Measurements from ENCODE around the gene SLC18A2. TPM values are rescaled to one million over a fixed set of nuclear protein-coding genes. Genes with fewer than 3 reads are reported as not detected.
"Not testable (repeated sequence)": the region's sequence is repeated elsewhere in the genome, so short reads cannot be mapped to it uniquely, and the experiment has no call there.

SLC18A2 gene
- total and polyA plus RNA-seq, 9 donors: 2.4 to 12.0 (median 6.3) TPM

DNA sequence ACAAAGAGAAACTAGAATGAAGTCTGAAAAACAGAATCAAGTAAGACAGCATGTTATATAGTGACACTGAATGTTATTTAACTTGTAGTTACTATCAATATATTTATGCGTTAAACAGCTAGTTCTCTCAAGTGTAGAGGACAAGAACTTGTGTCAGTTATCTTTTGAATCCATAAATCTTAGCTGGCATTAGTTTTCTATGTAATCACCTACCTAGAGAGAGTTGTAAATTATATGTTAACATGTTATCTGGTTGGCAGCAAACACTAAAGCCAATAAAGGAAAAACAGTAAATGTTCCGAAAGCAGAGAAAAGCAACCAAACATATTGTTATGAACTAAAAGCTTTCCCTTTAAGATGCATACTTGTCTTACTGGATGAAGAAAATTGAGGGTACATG lies 36.8 kb downstream of the SLC18A2 start:
- WGBS, 3 donors: 76 to 87% (median 76%) methylated on average over 2 of the region's 2 CpGs
- no peak for DNase-seq
- Histone ChIP-seq H3K27ac (no peak overlapping the region), H3K27me3 (no peaks in the 10 kb centered on the region), H3K4me1 (ENCODE audit: insufficient read depth) (no peaks in the 10 kb centered on the region), H3K4me3 (no peak overlapping the region), H3K9me3 (no peaks in the 10 kb centered on the region), H3K36me3 (no peaks in the 10 kb centered on the region)
- intact Hi-C loops (cut with DNase I): no loop called here
- TF ChIP-seq EP300 (IDR thresholded peaks at IDR 0.05): no peak
- TF ChIP-seq, protein P1, sequence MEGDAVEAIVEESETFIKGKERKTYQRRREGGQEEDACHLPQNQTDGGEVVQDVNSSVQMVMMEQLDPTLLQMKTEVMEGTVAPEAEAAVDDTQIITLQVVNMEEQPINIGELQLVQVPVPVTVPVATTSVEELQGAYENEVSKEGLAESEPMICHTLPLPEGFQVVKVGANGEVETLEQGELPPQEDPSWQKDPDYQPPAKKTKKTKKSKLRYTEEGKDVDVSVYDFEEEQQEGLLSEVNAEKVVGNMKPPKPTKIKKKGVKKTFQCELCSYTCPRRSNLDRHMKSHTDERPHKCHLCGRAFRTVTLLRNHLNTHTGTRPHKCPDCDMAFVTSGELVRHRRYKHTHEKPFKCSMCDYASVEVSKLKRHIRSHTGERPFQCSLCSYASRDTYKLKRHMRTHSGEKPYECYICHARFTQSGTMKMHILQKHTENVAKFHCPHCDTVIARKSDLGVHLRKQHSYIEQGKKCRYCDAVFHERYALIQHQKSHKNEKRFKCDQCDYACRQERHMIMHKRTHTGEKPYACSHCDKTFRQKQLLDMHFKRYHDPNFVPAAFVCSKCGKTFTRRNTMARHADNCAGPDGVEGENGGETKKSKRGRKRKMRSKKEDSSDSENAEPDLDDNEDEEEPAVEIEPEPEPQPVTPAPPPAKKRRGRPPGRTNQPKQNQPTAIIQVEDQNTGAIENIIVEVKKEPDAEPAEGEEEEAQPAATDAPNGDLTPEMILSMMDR (IDR thresholded peaks at IDR 0.05): no peak
- TF ChIP-seq POLR2A (IDR thresholded peaks at IDR 0.05): no peak

DNA sequence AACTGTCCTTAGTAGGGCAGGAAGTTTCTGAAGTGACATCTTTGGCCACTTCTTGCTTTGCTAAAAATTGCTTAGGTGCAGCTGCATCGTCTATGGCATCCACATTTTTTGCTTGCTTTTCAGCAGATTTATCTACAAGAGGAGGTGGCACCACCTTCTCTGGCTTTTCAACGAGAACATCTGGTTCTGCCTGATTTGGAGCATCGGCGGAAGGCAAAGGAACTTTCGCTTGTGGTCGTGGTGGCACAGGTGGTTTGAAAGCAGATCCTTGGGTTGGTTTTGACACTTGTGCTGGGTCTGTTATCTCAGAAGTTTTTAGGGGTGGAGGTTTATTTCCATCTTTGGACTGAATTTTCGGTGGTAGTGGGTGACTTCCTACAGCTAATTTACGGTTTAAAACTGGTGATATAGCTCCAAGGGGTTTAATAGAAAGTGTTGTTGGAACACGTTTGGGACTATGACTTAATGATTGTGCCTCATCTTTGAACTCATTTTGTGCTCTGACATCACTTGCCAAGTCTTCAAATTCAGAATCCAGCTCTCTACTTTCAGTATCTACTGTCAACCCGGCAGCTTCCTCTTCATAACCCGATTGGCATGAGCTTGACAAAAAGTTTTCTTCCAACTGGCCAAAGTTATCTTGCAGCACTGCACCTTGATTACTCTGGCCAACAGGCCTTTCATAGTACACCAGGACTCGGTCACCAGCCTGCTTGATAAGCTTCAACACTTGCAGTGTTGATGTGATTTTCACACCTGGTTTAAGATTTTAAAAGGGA lies 44.0 kb downstream of the SLC18A2 start:
- Histone ChIP-seq H3K27me3 (no peaks in the 10 kb centered on the region), H3K9me3 (no peaks in the 10 kb centered on the region), H3K4me3 (no peak overlapping the region), H3K36me3 (no peaks in the 10 kb centered on the region), H3K4me1 (ENCODE audit: insufficient read depth) (peaks cover 3% of the 10 kb centered on the region), H3K27ac (no peak overlapping the region)
- TF ChIP-seq POLR2A (IDR thresholded peaks at IDR 0.05) (no peak), EP300 (IDR thresholded peaks at IDR 0.05) (no peak)
- TF ChIP-seq, protein P1 (IDR thresholded peaks at IDR 0.05): no peak
- no peak for DNase-seq
- WGBS, 3 donors: 94 to 96% (median 96%) methylated on average over 12 of the region's 12 CpGs
- intact Hi-C loops (cut with DNase I): no loop called here

DNA sequence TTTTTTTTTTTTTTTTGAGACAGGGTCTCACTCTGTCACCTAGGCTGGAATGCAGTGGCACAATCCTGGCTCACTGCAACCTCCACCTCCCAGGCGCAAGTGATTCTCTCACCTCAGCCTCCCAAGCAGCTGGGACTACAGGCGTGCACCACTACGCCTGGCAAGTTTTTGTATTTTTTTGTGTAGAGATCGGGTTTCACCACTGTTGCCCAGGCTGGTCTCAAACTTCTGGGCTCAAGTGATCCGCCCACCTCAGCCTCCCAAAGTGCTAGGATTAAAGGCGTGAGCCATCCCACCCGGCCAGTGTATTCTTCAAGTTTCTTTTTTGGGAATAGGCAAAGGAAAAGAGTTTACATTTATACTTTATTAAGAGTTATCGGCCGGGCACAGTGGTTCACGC lies 50.0 kb downstream of the SLC18A2 start:
- H3K36me3 ChIP-seq; H3K27me3 ChIP-seq; H3K4me1 ChIP-seq (ENCODE audit: insufficient read depth); H3K4me3 ChIP-seq; DNase-seq; intact Hi-C loops (cut with DNase I); H3K27ac ChIP-seq; H3K9me3 ChIP-seq: not testable (repeated sequence)
- WGBS, 3 donors: 90 to 97% (median 92%) methylated on average over 10 of the region's 10 CpGs

DNA sequence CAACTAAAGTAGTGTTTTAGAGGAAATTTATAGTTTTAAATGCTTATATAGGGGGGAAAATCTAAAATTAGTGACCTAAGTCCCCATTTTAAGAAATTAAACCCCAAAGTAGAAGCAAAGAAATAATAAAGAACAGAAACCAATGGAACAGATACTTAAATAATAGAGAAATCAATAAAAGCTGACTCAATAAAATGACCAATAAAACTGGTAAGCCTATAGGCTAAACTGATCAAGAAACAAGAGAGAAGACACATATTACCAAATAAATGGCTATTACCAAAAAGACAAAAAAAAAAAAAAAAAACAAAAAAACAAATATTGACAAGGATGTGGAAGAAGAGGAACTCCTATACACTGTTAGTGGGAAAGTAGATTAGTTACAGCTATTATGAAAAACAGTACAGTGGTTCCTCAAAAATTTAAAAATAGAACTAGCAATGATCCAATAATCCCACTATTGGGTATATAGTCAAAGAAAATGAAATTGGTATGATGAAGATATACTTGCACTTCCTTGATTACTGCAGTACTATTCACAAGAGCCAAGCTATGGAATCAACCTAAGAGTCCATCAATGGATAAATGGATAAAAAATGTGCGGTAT lies 53.2 kb downstream of the SLC18A2 start:
- Histone ChIP-seq H3K9me3 (no peaks in the 10 kb centered on the region), H3K36me3 (no peaks in the 10 kb centered on the region), H3K27me3 (no peaks in the 10 kb centered on the region), H3K4me3 (no peak overlapping the region), H3K27ac (no peak overlapping the region), H3K4me1 (ENCODE audit: insufficient read depth) (peaks cover 3% of the 10 kb centered on the region)
- 97 to 100% (median 97%) methylated on average over 1 of the region's 1 CpG for WGBS, 3 donors
- intact Hi-C loops (cut with DNase I): no loop called here
- no peak for TF ChIP-seq EP300 (IDR thresholded peaks at IDR 0.05)
- no peak for TF ChIP-seq POLR2A (IDR thresholded peaks at IDR 0.05)
- TF ChIP-seq, protein P1 (IDR thresholded peaks at IDR 0.05): no peak
- no peak for DNase-seq

DNA sequence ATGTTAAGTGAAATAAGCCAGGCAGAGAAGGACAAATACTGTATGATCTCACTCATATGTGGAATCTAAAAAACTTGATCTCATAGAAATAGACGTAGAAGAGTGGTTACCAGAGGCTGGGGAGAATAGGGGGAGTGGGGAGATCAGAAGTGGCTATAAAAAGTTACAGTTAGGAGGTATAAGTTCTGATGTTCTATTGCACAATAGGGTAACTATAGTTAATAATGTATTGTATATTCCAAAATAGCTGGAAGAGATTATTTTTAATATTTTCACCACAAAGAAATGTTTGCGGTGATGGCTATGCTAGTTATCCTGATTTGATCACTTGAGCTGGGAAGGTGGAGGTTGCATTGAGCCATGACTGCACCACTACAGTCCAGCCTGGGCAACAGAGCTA lies 53.8 kb downstream of the SLC18A2 start:
- 94 to 99% (median 97%) methylated on average over 2 of the region's 2 CpGs for WGBS, 3 donors
- intact Hi-C loops (cut with DNase I): loop anchor here in 1 of 4 donors (5.0 kb wide), 1 partner anchor 1928 kb away; no protein-coding TSS in a partner anchor

More for the DNA sequence above, 53.8 kb downstream of the SLC18A2 start:
- Histone ChIP-seq H3K9me3 (no peaks in the 10 kb centered on the region), H3K4me1 (ENCODE audit: insufficient read depth) (peaks cover 3% of the 10 kb centered on the region), H3K36me3 (no peaks in the 10 kb centered on the region), H3K27me3 (no peaks in the 10 kb centered on the region), H3K27ac (no peak overlapping the region), H3K4me3 (no peak overlapping the region)
- DNase-seq: no peak
- TF ChIP-seq, protein P1 (IDR thresholded peaks at IDR 0.05): no peak
- TF ChIP-seq POLR2A (IDR thresholded peaks at IDR 0.05) (no peak), EP300 (IDR thresholded peaks at IDR 0.05) (no peak)

Measured in ovary (tissue), 9 donors.